Activated CD8-positive, alpha-beta T cell treated with anti-CD3 and anti-CD28 coated beads for 36 hours (primary cell): ENCODE measurements around the gene GPI. TPM values are rescaled to one million over a fixed set of nuclear protein-coding genes. Genes with fewer than 3 reads are reported as not detected.
"Not testable (repeated sequence)": the region's sequence is repeated elsewhere in the genome, so short reads cannot be mapped to it uniquely, and the experiment has no call there.

Source experiments
- ATAC-seq: fragments of 200-7000 bp; cut with Tn5 transposase; one replicate; pipeline ENCODE4 v1.10.0; 2021; ENCODE audit warnings: mild to moderate bottlenecking, moderate library complexity
- CTCF ChIA-PET: fragments of 350-600 bp; sonication (Branson Sonifier 250); formaldehyde crosslinking; loops from one replicate; lab custom pipeline; 2021; ENCODE audit warnings: antibody characterized with exemption; lab: Charles Lee
- POLR2A ChIA-PET: fragments of 350-600 bp; sonication (Branson Sonifier 250); formaldehyde crosslinking; loops from one replicate; lab custom pipeline; 2021; ENCODE audit warnings: antibody characterized with exemption; lab: Charles Lee
- DNase-seq: peaks from one replicate; pipeline ENCODE4 v3.0.0-alpha.2; 2020
- H3K27ac Mint-ChIP-seq: one replicate; pipeline ENCODE4 v1.8.0; 2021; ENCODE audit warnings: mild to moderate bottlenecking, mixed read lengths
- H3K27me3 Mint-ChIP-seq: one replicate; pipeline ENCODE4 v1.8.0; 2021; ENCODE audit warnings: mixed read lengths
- H3K36me3 Mint-ChIP-seq: one replicate; pipeline ENCODE4 v1.8.0; 2021; ENCODE audit warnings: low read depth, mixed read lengths
- H3K4me1 Mint-ChIP-seq: one replicate; pipeline ENCODE4 v1.8.0; 2021; ENCODE audit warnings: low read depth, mixed read lengths
- H3K4me3 Mint-ChIP-seq: one replicate; pipeline ENCODE4 v1.8.0; 2021; ENCODE audit warnings: mild to moderate bottlenecking, moderate library complexity, mixed read lengths
- H3K9me3 Mint-ChIP-seq: one replicate; pipeline ENCODE4 v1.8.0; 2021; ENCODE audit warnings: mixed read lengths
- CTCF ChIP-seq: fragments of 200-600 bp; IDR thresholded peaks from one replicate; pipeline ENCODE4 v1.8.0; 2022; ENCODE audit warnings: antibody characterized with exemption, mild to moderate bottlenecking
- intact Hi-C: fragments of 100-400 bp; cut with micrococcal nuclease; formaldehyde crosslinking; loops from one replicate; pipeline ENCODE4 v1.10.0; 2022
- total RNA-seq, 2 experiments: library from RNA; stranded (reverse); gene quantifications; one replicate each; pipeline ENCODE4 v1.2.3, GENCODE V29; 2021

The GPI gene
- total RNA-seq, 2 experiments from 2014 or later: 847 to 870 TPM

GRCh38 chr19:34397853-34398252 lies 32.9 kb downstream of the GPI start:
- ChIA-PET POLR2A (interaction anchor here (1.0 kb wide), 1 partner anchor 30 kb away, joined by 4 read pairs; the partner anchor contains the start of gene UBA2), CTCF (interaction anchor here (1.1 to 1.8 kb wide), 2 partner anchors 30 to 33 kb away, joined by 3 to 7 read pairs; no protein-coding TSS in a partner anchor)
- no peak overlapping the region for H3K27ac Mint-ChIP-seq
- no peak overlapping the region for H3K4me3 Mint-ChIP-seq
- intact Hi-C loops: no loop called here
- no peaks in the 10 kb centered on the region for H3K27me3 Mint-ChIP-seq
- ATAC-seq: no peak
- H3K4me1 Mint-ChIP-seq: no peaks in the 10 kb centered on the region
- TF ChIP-seq CTCF: no peak
- DNase-seq: no peak
- no peaks in the 10 kb centered on the region for H3K9me3 Mint-ChIP-seq
- peaks cover 40% of the 10 kb centered on the region for H3K36me3 Mint-ChIP-seq

DNA sequence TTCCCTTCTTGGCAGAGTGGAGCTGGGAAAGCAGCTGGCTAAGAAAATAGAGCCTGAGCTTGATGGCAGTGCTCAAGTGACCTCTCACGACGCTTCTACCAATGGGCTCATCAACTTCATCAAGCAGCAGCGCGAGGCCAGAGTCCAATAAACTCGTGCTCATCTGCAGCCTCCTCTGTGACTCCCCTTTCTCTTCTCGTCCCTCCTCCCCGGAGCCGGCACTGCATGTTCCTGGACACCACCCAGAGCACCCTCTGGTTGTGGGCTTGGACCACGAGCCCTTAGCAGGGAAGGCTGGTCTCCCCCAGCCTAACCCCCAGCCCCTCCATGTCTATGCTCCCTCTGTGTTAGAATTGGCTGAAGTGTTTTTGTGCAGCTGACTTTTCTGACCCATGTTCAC lies 34.9 kb downstream of the GPI start:
- intact Hi-C loops: no loop called here
- Mint-ChIP-seq H3K4me1 (peaks cover 4% of the 10 kb centered on the region), H3K9me3 (no peaks in the 10 kb centered on the region), H3K27ac (no peak overlapping the region), H3K36me3 (peaks cover 41% of the 10 kb centered on the region), H3K27me3 (no peaks in the 10 kb centered on the region), H3K4me3 (no peak overlapping the region)
- DNase-seq (no peak), ATAC-seq (no peak)
- ChIA-PET CTCF (no interaction called here), POLR2A (interaction anchor here (1.1 kb wide), 1 partner anchor 16 kb away, joined by 3 read pairs; no protein-coding TSS in a partner anchor)
- TF ChIP-seq CTCF: no peak

DNA sequence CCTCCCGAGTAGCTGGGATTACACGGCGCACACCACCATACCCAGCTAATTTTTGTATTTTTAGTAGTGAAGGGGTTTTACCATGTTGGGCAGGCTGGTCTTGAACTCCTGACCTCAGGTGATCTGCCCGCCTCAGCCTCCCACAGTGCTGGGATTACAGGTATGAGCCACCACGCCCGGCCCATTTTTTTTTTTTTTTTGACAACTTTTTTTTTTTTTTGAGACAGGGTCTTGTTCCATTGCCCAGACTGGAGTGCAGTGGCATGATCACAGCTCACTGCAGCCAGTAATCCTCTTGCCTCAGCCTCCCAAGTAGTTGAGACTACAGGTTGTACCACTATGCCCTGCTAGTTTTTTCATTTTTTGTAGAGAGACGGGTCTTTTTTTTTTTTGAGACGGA lies 35.8 kb downstream of the GPI start:
- DNase-seq, ATAC-seq, H3K4me1 Mint-ChIP-seq, H3K27ac Mint-ChIP-seq, H3K4me3 Mint-ChIP-seq, intact Hi-C loops, H3K9me3 Mint-ChIP-seq, H3K27me3 Mint-ChIP-seq: not testable (repeated sequence)
- CTCF ChIA-PET: interaction anchor here (1.2 kb wide), 1 partner anchor 30 kb away, joined by 4 read pairs; no protein-coding TSS in a partner anchor
- H3K36me3 Mint-ChIP-seq: peaks cover 37% of the 10 kb centered on the region
- POLR2A ChIA-PET: interaction anchor here (1.1 to 5.5 kb wide), 3 partner anchors 16 to 40 kb away, joined by 3 to 24 read pairs (median 3); no protein-coding TSS in a partner anchor

DNA sequence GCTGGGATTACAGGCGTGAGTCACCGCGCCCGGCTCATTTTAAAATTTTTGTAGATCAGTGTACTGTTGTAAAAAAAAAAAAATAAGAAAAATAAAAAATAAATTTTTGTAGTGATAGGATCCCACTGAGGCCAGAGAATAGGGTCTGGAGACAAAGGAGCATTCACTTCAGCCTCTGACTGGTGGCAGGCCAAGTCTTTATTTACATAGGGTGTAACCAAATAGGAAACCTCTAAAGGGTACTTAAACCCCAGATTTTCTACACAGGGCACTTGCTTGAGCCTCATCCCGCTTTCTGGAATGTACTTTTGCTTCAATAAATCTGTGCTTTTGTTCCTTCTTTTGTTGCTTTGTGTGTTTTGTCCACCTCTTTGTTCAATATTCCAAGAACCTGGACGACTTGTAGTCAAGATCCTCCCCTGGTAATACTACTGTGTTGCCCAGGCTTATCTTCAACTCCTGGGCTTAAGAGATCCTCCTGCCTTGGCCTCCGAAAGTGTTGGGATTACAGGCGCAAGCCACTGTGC lies 37.1 kb downstream of the GPI start:
- ATAC-seq (no peak), DNase-seq (no peak)
- intact Hi-C loops: no loop called here
- CTCF ChIA-PET: interaction anchor here (1.2 kb wide), 1 partner anchor 28 kb away, joined by 4 read pairs; no protein-coding TSS in a partner anchor
- POLR2A ChIA-PET: interaction anchor here (5.5 kb wide), 1 partner anchor 17 kb away, joined by 24 read pairs; no protein-coding TSS in a partner anchor
- Mint-ChIP-seq H3K27me3 (no peaks in the 10 kb centered on the region), H3K9me3 (no peaks in the 10 kb centered on the region), H3K36me3 (peaks cover 34% of the 10 kb centered on the region), H3K4me3 (no peak overlapping the region), H3K27ac (no peak overlapping the region), H3K4me1 (peaks cover 9% of the 10 kb centered on the region)
- no peak for TF ChIP-seq CTCF

DNA sequence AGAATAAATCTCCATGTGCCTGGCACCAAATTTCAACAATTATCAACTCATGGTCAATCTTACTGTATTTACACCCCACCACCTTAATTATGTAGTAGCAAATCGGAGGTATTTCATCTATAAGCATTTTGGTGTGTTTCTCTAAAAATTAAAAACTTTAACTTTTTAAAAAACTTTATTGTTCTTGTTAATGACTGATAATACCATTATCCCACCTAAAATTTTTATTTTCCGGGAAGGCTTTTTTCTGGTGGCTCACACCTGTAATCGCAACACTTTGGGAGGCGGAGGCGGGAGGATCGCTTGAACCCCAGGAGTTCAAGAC lies 38.8 kb downstream of the GPI start:
- ChIA-PET POLR2A (interaction anchor here (0.6 to 5.5 kb wide), 6 partner anchors 12 to 232 kb away, joined by 3 to 24 read pairs (median 10); partner anchors contain the start of genes LSM14A and UBA2), CTCF (no interaction called here)
- DNase-seq (no peak), ATAC-seq (no peak)
- Mint-ChIP-seq H3K9me3 (no peaks in the 10 kb centered on the region), H3K4me3 (peak overlapping the region; percentile 87), H3K27me3 (no peaks in the 10 kb centered on the region), H3K36me3 (peaks cover 28% of the 10 kb centered on the region), H3K27ac (peak overlapping the region; percentile 88), H3K4me1 (peaks cover 15% of the 10 kb centered on the region)
- no peak for TF ChIP-seq CTCF
- intact Hi-C loops: no loop called here
